Uterus (tissue), 2 donors: ENCODE data around the gene MTG2.

ENCODE experiments used
- CTCF ChIP-seq, 4 experiments: fragments of 200-600 bp in 2 of 4; fragments of 450-650 bp in 2 of 4; sonication (generic) in 2 of 4; IDR thresholded peaks; one replicate each; pipeline ENCODE4 v1.5.1; 2016 to 2019; ENCODE audit warnings: antibody characterized with exemption in 4 of 4, mild to moderate bottlenecking in 2 of 4, moderate library complexity in 1 of 4
- POLR2A ChIP-seq, 2 donors: fragments of 450-650 bp; IDR thresholded peaks; one replicate each; pipeline ENCODE4 v1.6.1; 2016; ENCODE audit warnings: antibody characterized with exemption in 2 of 2, mild to moderate bottlenecking in 1 of 2, moderate library complexity in 1 of 2

DNA sequence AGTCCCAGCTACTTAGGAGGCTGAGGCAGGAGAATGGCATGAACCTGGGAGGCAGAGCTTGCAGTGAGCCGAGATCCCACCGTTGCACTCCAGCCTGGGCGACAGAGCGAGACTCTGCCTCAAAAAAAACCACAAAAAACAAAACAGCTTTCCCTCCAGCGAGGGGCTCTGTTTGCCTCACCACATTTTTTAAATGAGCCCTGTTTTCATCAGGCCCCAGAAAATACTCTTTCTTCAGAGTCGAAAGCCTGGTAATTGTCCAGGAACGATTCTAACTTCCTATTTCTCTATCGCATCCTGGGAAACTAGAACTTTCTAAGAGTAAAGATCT, 12.2 kb downstream of the MTG2 start:
- TF ChIP-seq POLR2A (IDR thresholded peaks at IDR 0.05): no peak
- no peak for TF ChIP-seq CTCF (IDR thresholded peaks at IDR 0.05)
